ENCODE measurements around the gene PITPNM3. TPM values are rescaled to one million over a fixed set of nuclear protein-coding genes. Genes with fewer than 3 reads are reported as not detected.
A peak's percentile ranks its signal among the peaks of the same experiment; 100 is the strongest.

Gene PITPNM3
- total RNA-seq, 1 experiment from 2014 or later: 3.6 TPM

- peak; percentile 44 for DNase-seq (ENCODE audit: low spot score)
Observed at GRCh38 chr17:6413065-6413464, 143.3 kb downstream of the PITPNM3 start.

DNA sequence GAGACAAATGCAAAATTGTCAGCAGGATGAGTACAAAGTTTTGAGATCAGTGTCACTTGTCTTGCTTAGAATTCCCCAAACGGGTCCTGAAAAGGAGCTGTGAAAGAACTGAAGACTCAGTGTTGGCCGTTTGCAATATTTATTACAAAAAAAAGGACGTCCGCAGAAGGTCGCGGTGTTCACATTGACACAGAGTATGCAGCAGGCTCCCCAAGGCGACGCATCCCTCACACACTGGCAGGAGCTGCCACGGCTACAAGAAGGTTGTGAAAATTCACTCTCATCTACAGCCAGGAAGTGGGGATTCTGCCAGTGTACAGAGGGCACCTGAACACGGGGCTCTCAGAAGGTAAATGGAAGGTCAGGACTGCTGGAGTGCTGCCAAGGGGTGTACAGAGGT lies 147.6 kb downstream of the PITPNM3 start:
- DNase-seq (ENCODE audit: low spot score): no peak

DNA sequence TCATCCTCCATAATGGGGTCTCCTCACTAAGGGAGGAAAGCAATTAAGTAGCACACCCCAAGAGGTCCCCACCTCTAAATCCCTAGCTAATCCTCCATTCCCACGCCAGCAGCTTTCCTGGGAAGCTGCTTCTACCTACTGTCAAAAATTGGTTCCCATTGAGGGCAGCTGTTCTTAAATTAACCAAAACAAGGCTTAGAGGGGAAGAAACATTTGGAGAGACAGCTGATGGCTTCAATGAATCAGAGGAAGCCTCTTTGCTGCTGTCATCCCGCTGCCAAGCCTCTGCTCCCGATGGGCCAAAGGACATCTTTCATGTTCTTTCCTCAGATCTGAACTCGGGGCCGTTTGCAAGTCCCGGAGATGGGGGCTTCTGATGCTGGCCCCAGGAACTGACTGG lies 148.1 kb downstream of the PITPNM3 start:
- DNase-seq (ENCODE audit: low spot score): no peak

- DNase-seq (ENCODE audit: low spot score): no peak
Observed at GRCh38 chr17:6402258-6402657, 154.1 kb downstream of the PITPNM3 start.

Small RNA genes lying within 50 kb of the gene (small RNA-seq; reads per million reads assigned to genes)
- gene RF00017 (not detected), gene RNA5SP435 (1.7 reads per million, percentile 60 among the genes with 10 or more reads in this experiment)

Other genes starting within 250 kb of the PITPNM3 start
- not detected in 2 replicates for gene AIPL1, start 121.4 kb downstream of the PITPNM3 start, total RNA-seq (2014; rRNA removed; shearing (Covaris generic))
- 97.8 and 111 TPM in 2 replicates for gene PIMREG, start 112.1 kb downstream of the PITPNM3 start, total RNA-seq (2014; rRNA removed; shearing (Covaris generic))
- 7.4 and 8.5 TPM in 2 replicates for gene KIAA0753, start 84.2 kb upstream of the PITPNM3 start, total RNA-seq (2014; rRNA removed; shearing (Covaris generic))
- gene TXNDC17, start 84.5 kb upstream of the PITPNM3 start, total RNA-seq (2014; rRNA removed; shearing (Covaris generic)): 79.0 and 86.0 TPM in 2 replicates
- gene MED31, start 95.0 kb upstream of the PITPNM3 start, total RNA-seq (2014; rRNA removed; shearing (Covaris generic)): 4.1 and 7.0 TPM in 2 replicates
- gene C17orf100, start 95.2 kb upstream of the PITPNM3 start, total RNA-seq (2014; rRNA removed; shearing (Covaris generic)): 0.31 and 1.1 TPM in 2 replicates
- gene SLC13A5, start 156.8 kb upstream of the PITPNM3 start, total RNA-seq (2014; rRNA removed; shearing (Covaris generic)): not detected in 2 replicates
- 1.5 and 2.2 TPM in 2 replicates for gene XAF1, start 199.5 kb upstream of the PITPNM3 start, total RNA-seq (2014; rRNA removed; shearing (Covaris generic))
- not detected in 2 replicates for gene FBXO39, start 219.7 kb upstream of the PITPNM3 start, total RNA-seq (2014; rRNA removed; shearing (Covaris generic))

Data from HT-29 (cell line).